ENCODE data around the gene SMARCA4.

SMARCA4 gene
- total RNA-seq, result 165 reads per million, percentile 90 among the genes with 10 or more reads in this experiment

DNA sequence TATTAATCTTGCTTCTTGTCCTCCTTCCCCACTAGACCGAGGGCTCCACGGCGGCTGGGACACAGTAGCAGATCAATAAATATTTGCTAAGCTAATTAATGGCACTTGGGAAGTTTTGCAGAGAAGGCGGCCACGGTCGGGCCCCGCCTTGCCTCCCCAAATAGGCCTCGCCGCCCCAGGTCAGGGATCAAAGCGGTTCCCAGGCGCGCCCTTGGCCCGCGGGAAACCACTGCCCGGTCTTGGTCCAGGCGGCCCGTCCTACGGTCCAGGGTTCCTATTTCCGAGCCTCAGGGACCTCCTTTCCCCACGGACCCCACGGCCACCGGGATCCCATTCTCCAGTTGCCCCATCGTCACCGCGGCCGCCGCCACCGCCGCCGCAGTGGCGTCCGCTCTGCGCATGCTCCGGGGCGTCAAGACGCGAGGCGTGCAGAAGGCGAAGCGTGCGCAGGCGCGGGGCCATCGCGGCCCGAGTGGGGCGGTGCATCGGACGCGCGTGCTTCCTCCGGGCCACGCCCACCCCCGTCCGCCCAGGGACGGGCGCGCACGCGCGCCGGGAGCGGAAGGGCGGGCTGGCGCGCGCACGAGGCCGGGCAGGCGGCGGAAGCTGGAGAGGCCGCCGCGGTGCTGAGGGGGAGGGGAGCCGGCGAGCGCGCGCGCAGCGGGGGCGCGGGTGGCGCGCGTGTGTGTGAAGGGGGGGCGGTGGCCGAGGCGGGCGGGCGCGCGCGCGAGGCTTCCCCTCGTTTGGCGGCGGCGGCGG, at the start of gene SMARCA4:
Gene SMARCA4, plus strand, starts transcription at position 717 of the 759 bp plus-strand sequence. CDS start 23,122 bp downstream, outside the sequence.
- peak; percentile 96 for DNase-seq

DNA sequence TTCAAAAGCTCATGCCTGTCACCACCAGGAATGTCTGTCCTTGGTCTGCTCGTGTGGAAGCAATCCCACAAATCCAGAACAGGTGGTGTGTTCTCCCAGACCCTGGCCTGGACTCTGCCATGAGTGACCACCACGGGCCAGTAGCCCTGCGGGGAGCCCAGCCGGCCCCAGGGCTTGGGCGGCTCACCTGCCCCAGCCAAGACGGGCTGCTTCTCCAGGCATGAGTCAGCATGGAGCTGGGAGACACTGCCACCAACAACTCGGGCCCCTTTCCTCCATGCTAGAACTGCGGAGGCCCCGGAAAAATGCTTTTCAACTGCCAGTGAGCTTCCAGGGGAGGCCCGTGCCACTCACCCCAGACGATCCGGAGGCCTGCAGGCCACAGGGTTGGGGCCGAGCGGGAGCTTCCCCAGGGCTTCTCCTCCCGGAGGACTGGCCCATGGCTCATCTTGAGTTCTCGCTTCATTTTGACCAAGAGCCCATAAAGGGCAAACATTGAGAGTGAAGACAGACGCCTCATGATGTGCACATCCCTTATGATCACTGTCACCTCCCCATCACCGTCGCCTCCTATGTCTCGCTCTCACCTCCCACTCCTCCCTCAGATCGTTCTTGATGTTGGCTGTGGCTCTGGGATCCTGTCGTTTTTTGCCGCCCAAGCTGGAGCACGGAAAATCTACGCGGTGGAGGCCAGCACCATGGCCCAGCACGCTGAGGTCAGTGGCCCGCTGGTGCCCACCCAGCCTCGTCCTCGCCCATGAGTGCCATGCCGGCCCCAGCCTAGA, 49.1 kb upstream of the SMARCA4 start:
- DNase-seq, result no peak

DNA sequence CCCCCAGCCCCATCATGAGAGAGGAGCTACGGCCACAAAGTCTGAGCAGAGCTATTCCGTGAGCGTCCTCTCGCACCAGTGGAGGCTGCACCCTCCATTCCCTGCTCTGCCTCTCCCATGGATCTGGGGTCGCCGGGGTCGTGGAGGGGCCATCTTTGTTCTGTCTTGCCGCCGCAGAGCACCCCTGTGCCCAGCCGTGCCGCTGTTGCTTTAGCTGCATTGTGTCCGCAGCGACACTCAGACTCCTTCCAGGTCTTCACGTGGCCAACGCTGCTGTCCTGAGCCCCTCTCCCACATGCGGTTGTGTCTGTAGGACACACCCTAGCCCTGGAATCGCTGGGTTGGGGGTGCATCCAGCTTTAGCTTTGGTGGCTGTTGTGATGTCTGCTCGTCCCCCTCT, 48.2 kb upstream of the SMARCA4 start:
- DNase-seq, result no peak

DNA sequence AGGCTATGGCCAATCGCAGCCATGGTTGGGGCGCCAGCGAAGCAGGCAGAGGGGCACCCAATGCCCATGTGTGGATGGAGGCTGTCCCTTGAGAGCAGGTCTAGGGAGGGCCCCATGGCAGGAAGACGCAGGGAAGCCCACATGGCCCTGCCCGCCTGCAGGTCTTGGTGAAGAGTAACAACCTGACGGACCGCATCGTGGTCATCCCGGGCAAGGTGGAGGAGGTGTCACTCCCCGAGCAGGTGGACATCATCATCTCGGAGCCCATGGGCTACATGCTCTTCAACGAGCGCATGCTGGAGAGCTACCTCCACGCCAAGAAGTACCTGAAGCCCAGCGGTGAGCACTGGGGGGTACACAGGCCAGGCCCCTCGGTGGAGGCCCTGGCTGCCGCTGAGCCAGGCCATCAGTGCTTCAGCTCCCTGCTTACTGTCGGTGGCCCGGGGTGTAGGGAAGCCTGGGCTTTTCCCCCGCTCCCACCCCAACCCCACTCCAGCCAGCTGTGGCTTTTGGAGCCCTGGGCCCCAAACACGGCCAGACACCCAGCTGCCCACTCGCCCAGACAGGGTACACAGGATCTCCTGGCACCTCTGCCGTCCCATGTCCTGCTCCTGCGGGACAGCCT, 47.0 kb upstream of the SMARCA4 start:
- no peak for DNase-seq

DNA sequence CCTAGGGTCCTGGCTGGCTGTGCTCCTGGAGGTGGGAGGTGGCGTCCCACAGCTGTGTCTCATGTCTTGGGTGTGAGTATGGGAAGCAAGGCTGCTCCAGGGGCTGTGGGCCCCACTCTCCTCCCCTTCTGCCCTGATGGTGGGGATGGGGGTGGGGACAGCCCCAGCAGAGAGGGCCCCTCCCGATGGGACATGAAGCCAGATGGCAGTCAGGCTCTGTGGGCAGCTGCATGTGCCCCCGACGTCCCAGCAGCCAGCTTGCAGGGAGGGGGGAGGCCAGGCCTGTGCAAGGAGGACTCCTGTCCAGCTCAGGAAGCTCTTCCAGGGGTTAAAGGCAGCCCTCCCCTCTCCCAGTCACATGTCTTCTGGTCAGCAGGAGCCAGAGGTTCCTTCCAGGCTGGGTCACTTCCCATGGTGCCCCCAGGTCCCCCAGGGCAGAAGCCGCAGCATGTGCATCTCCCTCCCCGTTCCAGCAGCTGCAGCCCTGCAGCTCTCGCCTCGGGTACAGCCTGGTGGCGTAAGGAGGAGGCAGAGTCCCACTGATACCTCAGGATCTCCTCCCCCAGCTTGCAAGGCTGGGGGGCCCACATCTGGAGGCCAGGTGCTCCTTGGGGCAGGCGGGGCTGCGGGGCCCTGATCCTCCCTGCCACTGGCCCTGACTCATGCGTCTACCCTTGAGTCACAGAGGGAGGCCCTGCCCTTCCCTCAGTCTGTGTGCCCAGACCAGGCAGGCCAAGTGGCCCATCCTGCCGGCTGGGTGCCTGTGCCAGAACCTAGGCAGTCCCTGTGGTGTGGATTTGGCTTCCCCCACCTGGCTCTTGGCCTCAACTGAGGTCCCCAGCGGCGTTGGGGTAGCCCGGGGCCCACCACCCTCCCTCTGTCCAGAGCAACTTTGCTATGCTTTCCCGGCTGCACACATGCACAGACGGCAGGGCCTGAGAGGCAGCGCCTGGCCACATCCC, 45.4 kb upstream of the SMARCA4 start:
- DNase-seq, result no peak

DNA sequence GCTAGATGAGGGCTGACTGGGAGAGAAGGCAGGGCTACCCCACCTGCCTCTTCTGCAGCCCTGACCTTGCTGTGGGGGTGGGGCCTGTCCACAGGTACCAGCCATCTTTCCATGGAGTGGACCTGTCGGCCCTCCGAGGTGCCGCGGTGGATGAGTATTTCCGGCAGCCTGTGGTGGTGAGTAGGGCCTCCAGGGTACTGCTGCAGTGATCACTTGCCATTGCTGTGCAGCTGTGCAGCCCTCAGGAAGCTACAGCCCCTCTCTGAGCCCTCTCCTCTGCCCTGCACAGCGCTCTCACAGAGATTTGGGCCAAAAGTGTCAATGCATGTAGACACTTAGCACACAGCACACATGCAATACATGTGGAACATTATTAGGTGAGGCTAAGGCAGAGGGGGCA, 44.2 kb upstream of the SMARCA4 start:
- DNase-seq, result no peak

DNA sequence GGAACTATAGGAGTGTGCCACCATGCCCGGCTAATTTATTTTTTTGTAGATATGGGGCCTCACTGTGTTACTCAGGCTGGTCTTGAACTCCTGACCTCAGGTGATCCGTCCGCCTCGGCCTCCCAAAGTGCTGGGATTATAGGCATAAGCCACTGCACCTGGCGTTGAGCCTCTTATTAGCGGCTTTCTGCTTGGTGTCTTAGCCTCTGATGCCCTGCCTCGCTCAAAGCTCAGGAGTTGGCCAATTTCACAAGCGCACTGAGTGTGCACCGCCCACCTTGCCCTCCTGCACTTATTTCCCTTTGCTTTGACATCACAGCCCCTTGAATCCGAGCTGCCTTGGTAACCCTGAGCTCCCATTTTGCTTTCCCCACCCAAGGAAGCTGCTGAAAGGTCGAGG, 42.5 kb upstream of the SMARCA4 start:
- no peak for DNase-seq

DNA sequence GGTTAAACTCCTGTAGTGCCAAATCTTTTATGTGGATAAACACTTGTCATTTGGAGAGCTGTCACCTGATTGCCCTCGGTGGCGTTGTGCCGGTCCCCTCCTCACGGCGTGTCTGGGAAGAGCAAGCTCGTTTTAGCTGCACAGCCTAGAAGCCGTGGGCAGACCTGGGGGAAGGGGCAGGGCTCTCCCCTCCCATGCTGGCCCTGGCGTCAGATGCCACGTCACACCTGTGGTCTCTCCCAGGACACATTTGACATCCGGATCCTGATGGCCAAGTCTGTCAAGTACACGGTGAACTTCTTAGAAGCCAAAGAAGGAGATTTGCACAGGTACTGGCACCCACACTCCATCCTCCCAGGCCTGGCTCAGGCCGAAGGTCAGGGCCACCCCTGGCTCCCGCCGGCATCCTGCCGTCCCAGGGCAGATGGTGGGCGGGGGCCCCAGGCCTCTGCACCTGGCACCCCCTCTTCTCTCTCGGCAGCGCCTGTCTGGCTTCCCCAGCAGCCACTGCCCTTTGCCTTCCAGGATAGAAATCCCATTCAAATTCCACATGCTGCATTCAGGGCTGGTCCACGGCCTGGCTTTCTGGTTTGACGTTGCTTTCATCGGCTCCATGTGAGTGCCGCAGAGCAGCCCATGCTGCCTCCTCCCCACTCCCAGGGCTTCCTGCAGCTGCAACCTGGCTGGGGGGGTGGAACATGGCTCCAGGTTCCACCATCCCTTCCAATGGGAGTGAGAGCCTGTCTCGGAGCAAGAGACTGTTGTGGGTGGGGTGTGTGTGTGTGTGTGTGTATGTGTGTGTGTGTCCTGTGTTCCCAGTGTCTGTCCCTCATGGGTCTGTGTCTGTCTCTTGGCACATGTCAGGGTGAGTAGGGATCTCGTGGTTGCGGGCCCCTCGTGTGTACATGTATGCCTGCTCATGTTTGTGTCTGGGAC, 41.2 kb upstream of the SMARCA4 start:
- DNase-seq, result no peak

DNA sequence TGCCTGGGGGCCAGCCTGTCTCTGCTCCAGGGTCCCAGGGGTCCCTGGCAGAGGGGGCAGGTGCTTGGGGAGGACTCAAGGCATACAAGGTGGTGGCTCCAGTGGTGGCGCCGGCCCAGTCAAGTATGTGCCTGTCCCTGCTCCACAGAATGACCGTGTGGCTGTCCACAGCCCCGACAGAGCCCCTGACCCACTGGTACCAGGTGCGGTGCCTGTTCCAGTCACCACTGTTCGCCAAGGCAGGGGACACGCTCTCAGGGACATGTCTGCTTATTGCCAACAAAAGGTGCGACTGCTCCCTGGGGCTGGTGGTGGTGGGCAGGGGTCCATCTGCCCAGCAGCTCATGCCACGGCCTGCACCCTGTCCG, 40.6 kb upstream of the SMARCA4 start:
- no peak for DNase-seq

DNA sequence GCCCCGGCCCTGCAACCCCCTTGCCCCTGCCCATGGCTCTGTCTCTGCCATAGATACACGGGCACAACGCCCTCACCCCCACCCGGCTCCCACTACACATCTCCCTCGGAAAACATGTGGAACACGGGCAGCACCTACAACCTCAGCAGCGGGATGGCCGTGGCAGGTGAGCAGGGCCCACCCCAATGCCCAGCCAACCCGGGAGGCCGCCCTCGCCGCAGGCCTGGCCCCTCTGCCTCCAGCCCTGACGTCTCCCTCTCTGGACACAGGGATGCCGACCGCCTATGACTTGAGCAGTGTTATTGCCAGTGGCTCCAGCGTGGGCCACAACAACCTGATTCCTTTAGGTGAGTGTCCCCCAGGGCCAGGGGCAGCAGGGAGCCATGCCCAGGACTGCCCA, 40.0 kb upstream of the SMARCA4 start:
- no peak for DNase-seq

DNA sequence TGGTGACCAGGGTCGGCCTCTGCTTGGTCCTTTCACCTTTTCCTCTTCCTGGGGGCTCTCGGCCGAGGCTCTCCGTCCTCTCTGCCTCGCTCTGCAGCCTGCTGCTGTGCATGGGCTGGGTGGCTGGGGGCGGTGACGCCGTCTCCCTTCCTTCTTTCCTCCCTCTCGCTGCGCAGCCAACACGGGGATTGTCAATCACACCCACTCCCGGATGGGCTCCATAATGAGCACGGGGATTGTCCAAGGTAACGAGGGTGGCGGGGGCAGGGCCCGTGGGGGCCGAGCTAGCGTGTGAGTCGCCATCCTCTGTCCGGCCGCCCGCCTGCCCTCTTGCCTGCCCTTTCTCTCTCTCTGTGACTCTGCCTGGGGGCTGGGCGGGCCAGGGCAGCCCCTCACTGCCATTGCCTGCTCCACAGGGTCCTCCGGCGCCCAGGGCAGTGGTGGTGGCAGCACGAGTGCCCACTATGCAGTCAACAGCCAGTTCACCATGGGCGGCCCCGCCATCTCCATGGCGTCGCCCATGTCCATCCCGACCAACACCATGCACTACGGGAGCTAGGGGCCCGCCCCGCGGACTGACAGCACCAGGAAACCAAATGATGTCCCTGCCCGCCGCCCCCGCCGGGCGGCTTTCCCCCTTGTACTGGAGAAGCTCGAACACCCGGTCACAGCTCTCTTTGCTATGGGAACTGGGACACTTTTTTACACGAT, 39.5 kb upstream of the SMARCA4 start:
- no peak for DNase-seq

DNA sequence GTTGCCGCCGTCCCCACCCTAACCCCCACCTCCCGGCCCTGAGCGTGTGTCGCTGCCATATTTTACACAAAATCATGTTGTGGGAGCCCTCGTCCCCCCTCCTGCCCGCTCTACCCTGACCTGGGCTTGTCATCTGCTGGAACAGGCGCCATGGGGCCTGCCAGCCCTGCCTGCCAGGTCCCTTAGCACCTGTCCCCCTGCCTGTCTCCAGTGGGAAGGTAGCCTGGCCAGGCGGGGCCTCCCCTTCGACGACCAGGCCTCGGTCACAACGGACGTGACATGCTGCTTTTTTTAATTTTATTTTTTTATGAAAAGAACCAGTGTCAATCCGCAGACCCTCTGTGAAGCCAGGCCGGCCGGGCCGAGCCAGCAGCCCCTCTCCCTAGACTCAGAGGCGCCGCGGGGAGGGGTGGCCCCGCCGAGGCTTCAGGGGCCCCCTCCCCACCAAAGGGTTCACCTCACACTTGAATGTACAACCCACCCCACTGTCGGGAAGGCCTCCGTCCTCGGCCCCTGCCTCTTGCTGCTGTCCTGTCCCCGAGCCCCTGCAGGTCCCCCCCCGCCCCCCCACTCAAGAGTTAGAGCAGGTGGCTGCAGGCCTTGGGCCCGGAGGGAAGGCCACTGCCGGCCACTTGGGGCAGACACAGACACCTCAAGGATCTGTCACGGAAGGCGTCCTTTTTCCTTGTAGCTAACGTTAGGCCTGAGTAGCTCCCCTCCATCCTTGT, 38.8 kb upstream of the SMARCA4 start:
- no peak for DNase-seq

DNA sequence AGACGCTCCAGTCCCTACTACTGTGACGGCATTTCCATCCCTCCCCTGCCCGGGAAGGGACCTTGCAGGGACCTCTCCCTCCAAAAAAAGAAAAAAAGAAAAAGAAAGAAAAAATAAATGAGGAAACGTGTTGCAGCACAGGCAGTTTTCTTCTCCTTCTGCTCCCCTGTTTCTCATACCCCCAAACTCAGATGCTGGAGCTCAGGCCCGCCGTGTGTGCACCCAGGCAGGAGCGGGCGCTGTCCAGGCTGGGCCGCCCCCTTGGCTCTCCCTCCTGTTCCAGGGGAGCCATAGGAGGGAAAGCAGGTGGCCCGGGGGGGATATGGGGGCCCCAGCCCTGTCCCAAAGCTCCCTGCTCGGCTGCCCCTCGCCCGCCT, 38.2 kb upstream of the SMARCA4 start:
- DNase-seq, result no peak

DNA sequence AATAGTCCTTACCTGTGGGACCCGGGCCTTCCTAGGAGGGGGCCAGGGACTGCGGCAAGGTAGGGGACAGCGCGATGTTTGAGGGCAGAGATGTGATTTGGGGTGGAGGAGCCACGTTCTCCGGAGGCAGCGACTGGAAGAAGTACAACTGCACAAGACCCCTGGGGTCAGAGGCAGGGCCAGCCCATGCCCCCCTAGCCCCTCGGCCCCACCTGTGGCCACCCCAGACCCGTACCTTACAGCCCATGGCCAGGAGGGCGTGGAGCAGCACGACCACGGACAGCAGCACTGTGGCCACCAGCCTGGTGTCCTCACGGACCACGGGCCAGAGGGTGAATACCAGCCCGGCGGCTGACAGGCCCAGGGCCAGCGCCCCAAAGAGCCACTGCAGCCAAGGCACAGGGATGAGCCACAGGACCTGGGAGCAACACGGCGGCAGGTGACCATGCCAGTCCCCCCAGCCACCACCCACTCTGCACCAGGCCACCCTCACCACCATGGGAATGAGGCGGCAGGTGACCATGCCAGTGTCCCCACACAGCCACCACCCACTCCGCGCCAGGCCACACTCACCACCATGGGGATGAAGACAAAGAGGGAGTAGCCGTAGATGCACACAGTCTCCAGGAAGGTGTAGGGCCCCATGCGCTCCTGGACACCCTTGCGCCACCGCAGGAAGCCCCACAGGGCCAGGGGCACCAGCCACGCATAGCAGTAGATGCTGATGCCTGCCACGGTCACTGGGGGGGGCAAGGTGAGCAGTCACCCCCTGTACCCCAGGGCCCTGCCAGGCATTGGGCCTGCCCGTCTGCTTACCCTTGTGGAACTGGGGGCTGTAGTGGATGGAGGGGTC, 37.3 kb upstream of the SMARCA4 start:
- no peak for DNase-seq

DNA sequence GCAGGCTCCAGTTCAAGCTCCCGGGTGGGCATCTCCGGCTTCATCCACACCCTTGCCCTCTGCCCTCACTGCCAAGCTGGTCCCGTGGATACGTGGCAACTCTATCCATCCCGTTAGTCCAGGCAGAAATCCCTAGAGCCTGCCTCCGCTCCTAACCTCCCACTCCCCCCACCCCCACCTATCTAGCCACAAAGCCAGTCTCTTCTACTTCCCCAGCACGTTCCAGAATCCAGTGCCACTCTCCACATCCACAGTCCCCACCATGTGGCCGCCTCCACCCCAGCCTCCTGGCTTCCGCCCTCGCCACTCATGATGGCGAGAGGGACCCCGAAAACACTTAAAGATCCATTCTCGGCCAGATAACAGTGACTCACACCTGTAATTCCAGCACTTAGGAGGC, 36.2 kb upstream of the SMARCA4 start:
- DNase-seq, result no peak

DNA sequence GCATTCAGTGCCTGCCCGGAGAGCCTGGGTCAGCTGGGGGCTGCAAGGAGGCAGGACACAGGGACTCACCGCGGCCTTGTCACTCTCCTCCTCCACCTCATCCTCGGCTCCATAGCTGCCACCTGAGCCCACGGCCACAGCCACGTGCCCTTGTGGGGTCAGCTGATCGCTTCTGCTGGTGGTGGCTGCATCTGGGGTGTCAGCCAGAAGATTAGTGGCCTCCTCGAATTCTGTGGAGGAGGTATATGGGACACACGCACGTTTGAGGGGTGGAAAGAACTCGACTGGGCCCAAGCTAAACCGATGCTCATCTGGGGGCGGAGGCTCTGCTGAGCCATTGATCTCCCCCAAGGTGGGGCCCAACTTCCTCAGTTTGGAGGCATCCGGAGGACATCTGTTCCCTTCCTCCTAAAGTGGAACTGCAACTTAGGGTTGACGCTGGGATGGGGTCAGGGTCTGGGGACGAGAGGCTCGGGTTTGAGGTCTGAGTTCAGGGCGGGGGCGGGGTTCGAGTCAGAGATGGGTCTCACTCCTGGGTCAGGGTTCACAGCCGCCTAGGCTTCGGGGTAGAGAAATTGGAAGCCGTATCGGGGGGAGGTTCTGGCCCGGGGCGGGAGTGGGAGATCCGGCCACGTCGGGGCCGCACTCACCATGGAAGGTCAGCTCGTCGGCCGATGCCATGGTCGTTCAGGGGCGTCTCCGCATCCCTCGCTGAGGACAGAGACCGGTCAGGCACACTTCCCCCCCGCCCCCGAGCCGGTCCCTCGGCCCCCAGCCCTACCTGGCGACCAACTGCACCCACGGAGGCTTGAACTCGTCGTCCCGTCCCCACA, 32.9 kb upstream of the SMARCA4 start:
- DNase-seq, result no peak

DNA sequence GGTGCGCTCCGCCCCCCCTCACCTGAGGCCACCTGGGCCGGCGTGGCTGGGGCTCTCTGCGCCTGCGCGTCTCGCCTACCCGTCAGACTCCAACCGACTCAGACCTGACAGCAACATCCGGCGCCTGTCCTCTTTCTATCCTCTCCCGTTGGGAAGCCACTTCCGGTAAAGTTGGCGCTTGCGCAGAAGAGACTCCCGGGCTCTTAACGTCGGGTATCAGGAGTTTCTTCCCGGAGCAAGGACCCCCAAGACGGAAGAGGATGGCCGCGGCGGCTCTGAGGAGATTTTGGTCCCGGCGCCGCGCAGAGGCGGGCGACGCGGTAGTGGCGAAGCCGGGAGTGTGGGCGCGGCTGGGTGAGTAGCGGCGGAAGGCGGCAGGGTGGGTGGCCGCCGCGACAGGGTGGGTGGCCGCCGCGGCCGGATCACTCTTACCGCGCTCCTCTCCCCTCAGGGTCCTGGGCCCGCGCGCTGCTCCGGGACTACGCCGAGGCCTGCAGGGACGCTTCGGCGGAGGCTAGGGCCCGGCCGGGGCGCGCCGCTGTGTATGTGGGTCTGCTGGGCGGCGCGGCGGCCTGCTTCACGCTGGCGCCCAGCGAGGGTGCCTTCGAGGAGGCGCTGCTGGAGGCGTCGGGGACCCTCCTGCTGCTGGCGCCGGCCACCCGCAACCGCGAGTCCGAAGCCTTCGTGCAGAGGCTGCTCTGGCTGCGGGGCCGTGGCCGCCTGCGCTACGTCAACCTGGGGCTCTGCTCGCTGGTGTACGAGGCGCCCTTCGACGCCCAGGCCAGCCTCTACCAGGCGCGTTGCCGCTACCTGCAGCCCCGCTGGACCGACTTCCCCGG, 32.0 kb upstream of the SMARCA4 start, which contains the start of the genes TIMM29 and YIPF2:
Gene TIMM29, plus strand, starts transcription at position 249 of the 839 bp plus-strand sequence. Its CDS starts 12 bp downstream, at position 261.
Gene YIPF2, minus strand, starts transcription at position 77 of the 839 bp plus-strand sequence. CDS start 229 bp downstream, outside the sequence.
- peak; percentile 90 for DNase-seq

Measured in effector CD4-positive, alpha-beta T cell (primary cell).